ENCODE results near the gene AIM2. TPM values are rescaled to one million over a fixed set of nuclear protein-coding genes. Genes with fewer than 3 reads are reported as not detected.
"Not testable (repeated sequence)": the region's sequence is repeated elsewhere in the genome, so short reads cannot be mapped to it uniquely, and the experiment has no call there.

The AIM2 gene
- 1 to 10 TPM in 5 of 8 experiments, not detected in 3; 2.2 to 4.1 (median 2.8) TPM for total RNA-seq

GRCh38 chr1:159076438-159077119 lies at the start of gene AIM2:
TSS of gene AIM2 (minus strand) at chr1:159076766. CDS start at chr1:159073499, 3,267 bp downstream.
- 38 to 94% (median 74%) methylated on average over 1 to 6 of the region's 6 CpGs; no CpG with 5 or more reads in 1 of the 10 experiments for WGBS, 10 experiments
- no peaks in the 10 kb centered on the region for H3K4me1 ChIP-seq (replicated peaks in 1 of 2)
- no peak within 1 kb of the TSS for H3K4me3 ChIP-seq
- peak in 2 of 8 experiments; percentile 27 to 64 for ATAC-seq (replicated peaks in 6 of 8)
- no peak within 1 kb of the TSS for H3K27ac ChIP-seq
- in situ Hi-C loops (cut with MboI; ENCODE audit: low pct_unique_long_range_greater_than_20kb in 2 of 9, low sequenced_read_pairs in 9 of 9, unreplicated experiment in 9 of 9) = loop anchor here in 1 of 9 experiments (10.0 kb wide), 1 partner anchor 62 kb away; no protein-coding TSS in a partner anchor

- H3K27ac ChIP-seq = no peak overlapping the region
- ATAC-seq (replicated peaks in 6 of 8) = no peak
- H3K4me3 ChIP-seq = no peak overlapping the region
- 42 to 100% (median 75%) methylated on average over 1 to 5 of the region's 5 CpGs for WGBS, 10 experiments
- H3K4me1 ChIP-seq (replicated peaks in 1 of 2) = peaks cover 0 to 6% of the 10 kb centered on the region in 2 donors
- in situ Hi-C loops (cut with MboI; ENCODE audit: low pct_unique_long_range_greater_than_20kb in 2 of 9, low sequenced_read_pairs in 9 of 9, unreplicated experiment in 9 of 9) = no loop called here
These were observed 47.0 kb upstream of the AIM2 start for GRCh38 chr1:159123587-159123986.

GRCh38 chr1:159122005-159122621 lies 45.5 kb upstream of the AIM2 start:
- Histone ChIP-seq H3K4me3 (no peak overlapping the region), H3K27ac (no peak overlapping the region), H3K4me1 (replicated peaks in 1 of 2) (peaks cover 0 to 6% of the 10 kb centered on the region in 2 donors)
- peak in 1 of 8 experiments; percentile 28 for ATAC-seq (replicated peaks in 6 of 8)
- WGBS, 10 experiments = 0 to 100% (median 60%) methylated on average over 1 to 2 of the region's 2 CpGs; no CpG with 5 or more reads in 1 of the 10 experiments
- in situ Hi-C loops (cut with MboI; ENCODE audit: low pct_unique_long_range_greater_than_20kb in 2 of 9, low sequenced_read_pairs in 9 of 9, unreplicated experiment in 9 of 9) = no loop called here

- H3K4me1 ChIP-seq (replicated peaks in 1 of 2) = peaks cover 0 to 6% of the 10 kb centered on the region in 2 donors
- WGBS, 10 experiments = 45 to 100% (median 63%) methylated on average over 1 of the region's 1 CpG; no CpG with 5 or more reads in 3 of the 10 experiments
- no peak for ATAC-seq (replicated peaks in 6 of 8)
- no peak overlapping the region for H3K27ac ChIP-seq
- H3K4me3 ChIP-seq = no peak overlapping the region
- in situ Hi-C loops (cut with MboI; ENCODE audit: low pct_unique_long_range_greater_than_20kb in 2 of 9, low sequenced_read_pairs in 9 of 9, unreplicated experiment in 9 of 9) = no loop called here
These were observed 45.0 kb upstream of the AIM2 start for GRCh38 chr1:159121526-159121925.

- Histone ChIP-seq H3K4me1 (replicated peaks in 1 of 2) (peaks cover 0 to 6% of the 10 kb centered on the region in 2 donors), H3K4me3 (no peak overlapping the region), H3K27ac (no peak overlapping the region)
- ATAC-seq (replicated peaks in 6 of 8) = no peak
- in situ Hi-C loops (cut with MboI; ENCODE audit: low pct_unique_long_range_greater_than_20kb in 2 of 9, low sequenced_read_pairs in 9 of 9, unreplicated experiment in 9 of 9) = no loop called here
- 0 to 60% (median 47%) methylated on average over 2 to 4 of the region's 4 CpGs; no CpG with 5 or more reads in 2 of the 10 experiments for WGBS, 10 experiments
These were observed 43.8 kb upstream of the AIM2 start for GRCh38 chr1:159120317-159120716.

GRCh38 chr1:159113596-159114433 lies 37.2 kb upstream of the AIM2 start:
- no peaks in the 10 kb centered on the region for H3K4me1 ChIP-seq (replicated peaks in 1 of 2)
- in situ Hi-C loops (cut with MboI; ENCODE audit: low pct_unique_long_range_greater_than_20kb in 2 of 9, low sequenced_read_pairs in 9 of 9, unreplicated experiment in 9 of 9) = no loop called here
- 0 to 71% (median 43%) methylated on average over 1 of the region's 1 CpG; no CpG with 5 or more reads in 3 of the 10 experiments for WGBS, 10 experiments
- no peak overlapping the region for H3K27ac ChIP-seq
- peak in 2 of 8 experiments; percentile 94 for ATAC-seq (replicated peaks in 6 of 8)
- H3K4me3 ChIP-seq = no peak overlapping the region

- peak in 1 of 8 experiments; percentile 44 for ATAC-seq (replicated peaks in 6 of 8)
- 0 to 100% (median 91%) methylated on average over 1 to 3 of the region's 3 CpGs; no CpG with 5 or more reads in 1 of the 10 experiments for WGBS, 10 experiments
- H3K4me1 ChIP-seq (replicated peaks in 1 of 2); H3K4me3 ChIP-seq; in situ Hi-C loops (cut with MboI; ENCODE audit: low pct_unique_long_range_greater_than_20kb in 2 of 9, low sequenced_read_pairs in 9 of 9, unreplicated experiment in 9 of 9); H3K27ac ChIP-seq: not testable (repeated sequence)
These were observed 26.5 kb upstream of the AIM2 start for GRCh38 chr1:159103021-159103420.

- ATAC-seq (replicated peaks in 6 of 8) = no peak
- no peak overlapping the region for H3K4me3 ChIP-seq
- in situ Hi-C loops (cut with MboI; ENCODE audit: low pct_unique_long_range_greater_than_20kb in 2 of 9, low sequenced_read_pairs in 9 of 9, unreplicated experiment in 9 of 9) = no loop called here
- WGBS, 10 experiments = 0 to 100% (median 75%) methylated on average over 1 of the region's 1 CpG; no CpG with 5 or more reads in 3 of the 10 experiments
- H3K27ac ChIP-seq = no peak overlapping the region
- H3K4me1 ChIP-seq (replicated peaks in 1 of 2) = no peaks in the 10 kb centered on the region
These were observed 24.0 kb upstream of the AIM2 start for GRCh38 chr1:159100589-159100988.

GRCh38 chr1:159098596-159098995 lies 22.0 kb upstream of the AIM2 start:
- 63 to 100% (median 90%) methylated on average over 1 to 3 of the region's 3 CpGs for WGBS, 10 experiments
- in situ Hi-C loops (cut with MboI; ENCODE audit: low pct_unique_long_range_greater_than_20kb in 2 of 9, low sequenced_read_pairs in 9 of 9, unreplicated experiment in 9 of 9) = no loop called here
- Histone ChIP-seq H3K4me3 (no peak overlapping the region), H3K27ac (no peak overlapping the region), H3K4me1 (replicated peaks in 1 of 2) (no peaks in the 10 kb centered on the region)
- no peak for ATAC-seq (replicated peaks in 6 of 8)

GRCh38 chr1:159092036-159092760 lies 15.6 kb upstream of the AIM2 start:
- 0 to 100% (median 37%) methylated on average over 1 to 3 of the region's 3 CpGs for WGBS, 10 experiments
- peak in 3 of 8 experiments; percentile 80 to 86 (median 85) for ATAC-seq (replicated peaks in 6 of 8)
- H3K4me1 ChIP-seq (replicated peaks in 1 of 2) = peaks cover 0 to 2% of the 10 kb centered on the region in 2 donors
- H3K27ac ChIP-seq = no peak overlapping the region
- in situ Hi-C loops (cut with MboI; ENCODE audit: low pct_unique_long_range_greater_than_20kb in 2 of 9, low sequenced_read_pairs in 9 of 9, unreplicated experiment in 9 of 9) = no loop called here
- no peak overlapping the region for H3K4me3 ChIP-seq

- peak in 3 of 8 experiments; percentile 66 to 80 (median 72) for ATAC-seq (replicated peaks in 6 of 8)
- WGBS, 10 experiments = 0 to 100% (median 43%) methylated on average over 1 of the region's 1 CpG; no CpG with 5 or more reads in 3 of the 10 experiments
- no peak overlapping the region for H3K4me3 ChIP-seq
- H3K27ac ChIP-seq = no peak overlapping the region
- in situ Hi-C loops (cut with MboI; ENCODE audit: low pct_unique_long_range_greater_than_20kb in 2 of 9, low sequenced_read_pairs in 9 of 9, unreplicated experiment in 9 of 9) = no loop called here
- peaks cover 0 to 2% of the 10 kb centered on the region in 2 donors for H3K4me1 ChIP-seq (replicated peaks in 1 of 2)
These were observed 15.1 kb upstream of the AIM2 start for GRCh38 chr1:159091607-159092031.

- 46 to 100% (median 82%) methylated on average over 2 of the region's 2 CpGs; no CpG with 5 or more reads in 4 of the 10 experiments for WGBS, 10 experiments
- Histone ChIP-seq H3K4me1 (replicated peaks in 1 of 2) (peaks cover 0 to 2% of the 10 kb centered on the region in 2 donors), H3K27ac (no peak overlapping the region), H3K4me3 (no peak overlapping the region)
- in situ Hi-C loops (cut with MboI; ENCODE audit: low pct_unique_long_range_greater_than_20kb in 2 of 9, low sequenced_read_pairs in 9 of 9, unreplicated experiment in 9 of 9) = no loop called here
- ATAC-seq (replicated peaks in 6 of 8) = no peak
These were observed 14.6 kb upstream of the AIM2 start for GRCh38 chr1:159091180-159091560.
